Hepatocyte (in vitro differentiated cells): ENCODE measurements around the gene HPSE2. TPM values are rescaled to one million over a fixed set of nuclear protein-coding genes. Genes with fewer than 3 reads are reported as not detected.

Source experiments
- DNase-seq: peaks from one replicate; pipeline ENCODE4 v3.0.0-alpha.2; 2016; ENCODE audit warnings: low spot score
- H2AFZ ChIP-seq: fragments of 200-600 bp; sonication (generic); 2 replicates; pipeline ENCODE4 v1.6.0; 2016; ENCODE audit warnings: antibody characterized with exemption, mild to moderate bottlenecking
- H3K27ac ChIP-seq: fragments of 200-600 bp; sonication (generic); 2 replicates; pipeline ENCODE4 v1.5.1; 2016; ENCODE audit warnings: mild to moderate bottlenecking
- H3K27me3 ChIP-seq: fragments of 200-600 bp; sonication (generic); 2 replicates; pipeline ENCODE4 v1.6.1; 2016
- H3K36me3 ChIP-seq: fragments of 200-600 bp; sonication (generic); replicated peaks from 2 replicates; pipeline ENCODE4 v1.5.1; 2016; ENCODE audit warnings: low read depth; ENCODE audit not compliant: insufficient read depth
- H3K4me1 ChIP-seq: fragments of 200-600 bp; sonication (generic); 2 replicates; pipeline ENCODE4 v1.5.1; 2016; ENCODE audit warnings: mild to moderate bottlenecking, moderate library complexity; ENCODE audit not compliant: insufficient read depth
- H3K4me2 ChIP-seq: fragments of 200-600 bp; sonication (generic); 2 replicates; pipeline ENCODE4 v1.6.0; 2016
- H3K4me3 ChIP-seq: fragments of 200-600 bp; sonication (generic); 2 replicates; pipeline ENCODE4 v1.5.1; 2016; ENCODE audit warnings: mild to moderate bottlenecking
- H3K79me2 ChIP-seq: fragments of 200-600 bp; sonication (generic); 2 replicates; pipeline ENCODE4 v1.6.0; 2017; ENCODE audit warnings: mild to moderate bottlenecking
- H3K9me2 ChIP-seq: fragments of 200-600 bp; sonication (generic); replicated peaks from 2 replicates; pipeline ENCODE4 v1.6.0; 2017; ENCODE audit warnings: mild to moderate bottlenecking; ENCODE audit not compliant: insufficient read depth
- H3K9me3 ChIP-seq: fragments of 200-600 bp; sonication (generic); 2 replicates; pipeline ENCODE4 v1.5.1; 2016; ENCODE audit warnings: low read depth, mild to moderate bottlenecking
- H4K20me1 ChIP-seq: fragments of 200-600 bp; sonication (generic); 2 replicates; pipeline ENCODE4 v1.6.0; 2016; ENCODE audit warnings: mild to moderate bottlenecking; ENCODE audit not compliant: insufficient read depth, poor library complexity, severe bottlenecking
- CTCF ChIP-seq: fragments of 200-600 bp; sonication (generic); IDR thresholded peaks from 2 replicates; pipeline ENCODE4 v1.5.1; 2016; ENCODE audit warnings: antibody characterized with exemption, mild to moderate bottlenecking; ENCODE audit not compliant: poor library complexity
- EZH2 ChIP-seq: fragments of 200-600 bp; sonication (generic); IDR thresholded peaks from 2 replicates; pipeline ENCODE4 v1.6.1; 2016; ENCODE audit warnings: antibody characterized with exemption, mild to moderate bottlenecking, borderline replicate concordance
- EZH2phosphoT487 ChIP-seq: fragments of 200-600 bp; sonication (generic); IDR thresholded peaks from one replicate; pipeline ENCODE4 v1.6.1; 2018; ENCODE audit warnings: antibody characterized with exemption, mild to moderate bottlenecking, low read depth, moderate library complexity; ENCODE audit not compliant: unreplicated experiment, severe bottlenecking
- WGBS: methylation state at CpG from one replicate; pipeline ENCODE4 v1.1.6; 2016; ENCODE audit warnings: low lambda C conversion rate; ENCODE audit errors: missing lambda C conversion rate; 5-methylcytosine and 5-hydroxymethylcytosine counted together
- polyA plus RNA-seq: library from polyadenylated mRNA; unstranded; fragments of >200 nt; fragmentation: Nextera tagmentation; extraction: Ambion mirVana; gene quantifications from 2 replicates; pipeline ENCODE4 v1.2.1, GENCODE V29; 2016
- total RNA-seq: library from RNA; depleted of rRNA; stranded (reverse); fragments of >200 nt; gene quantifications from 2 replicates; pipeline ENCODE4 v1.2.3, GENCODE V29; 2014

HPSE2 gene
- total and polyA plus RNA-seq, 2 experiments from 2014 or later, result 3.7 to 5.7 TPM

- 67% methylated on average over 3 of the region's 3 CpGs for whole genome bisulfite sequencing
- Histone ChIP-seq H3K4me2 (peak overlapping the region; percentile 81), H3K9me3 (no peaks in the 10 kb centered on the region), H3K4me1 (peaks cover 17% of the 10 kb centered on the region), H2AFZ (peak overlapping the region; percentile 53), H3K79me2 (peaks cover 5% of the 10 kb centered on the region), H3K36me3 (no peaks in the 10 kb centered on the region), H3K4me3 (peak overlapping the region; percentile 33), H3K27me3 (no peaks in the 10 kb centered on the region), H4K20me1 (no peaks in the 10 kb centered on the region), H3K27ac (peak overlapping the region; percentile 82), H3K9me2 (no peaks in the 10 kb centered on the region)
- no peak for TF ChIP-seq EZH2
- TF ChIP-seq CTCF, result no peak
- no peak for TF ChIP-seq EZH2phosphoT487
- no peak for DNase-seq
Measured at GRCh38 chr10:98414578-98414931, 821.1 kb downstream of the HPSE2 start.

GRCh38 chr10:98411768-98412167, 823.9 kb downstream of the HPSE2 start:
- Histone ChIP-seq H2AFZ (no peak overlapping the region), H3K9me2 (no peaks in the 10 kb centered on the region), H3K9me3 (no peaks in the 10 kb centered on the region), H3K79me2 (peaks cover 5% of the 10 kb centered on the region), H3K4me3 (no peak overlapping the region), H3K4me2 (no peak overlapping the region), H3K27me3 (no peaks in the 10 kb centered on the region), H3K4me1 (peaks cover 17% of the 10 kb centered on the region), H3K27ac (no peak overlapping the region), H3K36me3 (no peaks in the 10 kb centered on the region), H4K20me1 (no peaks in the 10 kb centered on the region)
- WGBS, result 83% methylated on average over 1 of the region's 1 CpG
- TF ChIP-seq EZH2 (no peak), EZH2phosphoT487 (no peak)
- no peak for DNase-seq

- 97% methylated on average over 11 of the region's 11 CpGs for WGBS
- Histone ChIP-seq H3K27me3 (no peaks in the 10 kb centered on the region), H3K4me2 (no peak overlapping the region)
Measured at GRCh38 chr10:98411166-98411565, 824.5 kb downstream of the HPSE2 start.

GRCh38 chr10:98410759-98411158, 824.9 kb downstream of the HPSE2 start:
- Histone ChIP-seq H3K27me3 (no peaks in the 10 kb centered on the region), H3K36me3 (no peaks in the 10 kb centered on the region), H3K9me3 (no peaks in the 10 kb centered on the region), H3K79me2 (peaks cover 5% of the 10 kb centered on the region), H3K4me3 (no peak overlapping the region), H3K4me1 (peaks cover 16% of the 10 kb centered on the region), H3K27ac (no peak overlapping the region), H2AFZ (no peak overlapping the region), H3K4me2 (no peak overlapping the region), H3K9me2 (no peaks in the 10 kb centered on the region), H4K20me1 (no peaks in the 10 kb centered on the region)
- DNase-seq, result no peak
- TF ChIP-seq CTCF, result no peak
- no peak for TF ChIP-seq EZH2
- TF ChIP-seq EZH2phosphoT487, result no peak
- 86% methylated on average over 10 of the region's 10 CpGs for WGBS

More at GRCh38 chr10:98411166-98411565, 824.5 kb downstream of the HPSE2 start:
- H3K79me2 ChIP-seq, result peaks cover 5% of the 10 kb centered on the region
- no peak overlapping the region for H3K4me3 ChIP-seq
- TF ChIP-seq EZH2 (no peak), EZH2phosphoT487 (no peak), CTCF (no peak)
- no peaks in the 10 kb centered on the region for H3K9me3 ChIP-seq
- no peaks in the 10 kb centered on the region for H3K9me2 ChIP-seq
- no peak for DNase-seq
- H4K20me1 ChIP-seq, result no peaks in the 10 kb centered on the region
- H3K36me3 ChIP-seq, result no peaks in the 10 kb centered on the region
- peaks cover 17% of the 10 kb centered on the region for H3K4me1 ChIP-seq
- H3K27ac ChIP-seq, result no peak overlapping the region
- no peak overlapping the region for H2AFZ ChIP-seq
